Fibroblast of lung (primary cell): Measurements from ENCODE around the gene TTI1.

ENCODE experiments used
- CTCF ChIP-seq, 2 donors: IDR thresholded peaks in 1 of 2; conservative IDR thresholded peaks in 1 of 2; 1 replicate in 1 of 2; 2 replicates in 1 of 2; pipeline ENCODE4 v1.5.1; 2011 to 2012; ENCODE audit warnings: low read length in 2 of 2, control low read depth in 1 of 2, inconsistent platforms in 1 of 2, low read depth in 1 of 2, mild to moderate bottlenecking in 1 of 2
- EZH2 ChIP-seq: IDR thresholded peaks from 2 replicates; pipeline ENCODE4 v1.5.1; 2012; ENCODE audit warnings: low read length, control low read depth, mild to moderate bottlenecking; ENCODE audit errors: missing control alignments

- TF ChIP-seq EZH2: no peak
- TF ChIP-seq CTCF (conservative IDR thresholded peaks at IDR 0.05 in 1 of 2, IDR thresholded peaks at IDR 0.05 in 1 of 2; ENCODE audit: low read depth in 1 of 2, low read length in 2 of 2): no peak
Measured at GRCh38 chr20:37937686-37938085, 95.6 kb downstream of the TTI1 start.
